HUES64 (cell line): ENCODE measurements around the gene ZRANB3.
"Not testable (repeated sequence)": the region's sequence is repeated elsewhere in the genome, so short reads cannot be mapped to it uniquely, and the experiment has no call there.

Source experiments
- H3K27ac ChIP-seq: 2 replicates; pipeline ENCODE4 v1.7.0; 2013; ENCODE audit warnings: low read depth, low read length, inconsistent platforms
- H3K27me3 ChIP-seq: 2 replicates; pipeline ENCODE4 v1.6.1; 2013; ENCODE audit warnings: mild to moderate bottlenecking, low read length; ENCODE audit not compliant: insufficient read depth
- H3K36me3 ChIP-seq: 2 replicates; pipeline ENCODE4 v1.6.1; 2013; ENCODE audit warnings: mild to moderate bottlenecking, low read length; ENCODE audit not compliant: insufficient read depth
- H3K4me1 ChIP-seq: 2 replicates; pipeline ENCODE4 v1.6.1; 2013; ENCODE audit warnings: mild to moderate bottlenecking, low read length, moderate library complexity; ENCODE audit not compliant: insufficient read depth
- H3K4me3 ChIP-seq: 2 replicates; pipeline ENCODE4 v1.5.1; 2013; ENCODE audit warnings: mild to moderate bottlenecking, low read length, moderate library complexity
- H3K9ac ChIP-seq: 2 replicates; pipeline ENCODE4 v1.6.1; 2013; ENCODE audit warnings: mild to moderate bottlenecking, low read depth, low read length
- H3K9me3 ChIP-seq: 2 replicates; pipeline ENCODE4 v1.6.1; 2013; ENCODE audit warnings: low read depth, low read length; ENCODE audit not compliant: insufficient read depth
- WGBS: fragments of 150-250, 120-280 bp; methylation state at CpG from one replicate; pipeline ENCODE4 v1.1.7; 2013; ENCODE audit warnings: missing lambda C conversion rate; 5-methylcytosine and 5-hydroxymethylcytosine counted together

Gene ZRANB3

GRCh38 chr2:135335256-135335655 is 195.8 kb downstream of the ZRANB3 start:
- WGBS, result 95% methylated on average over 4 of the region's 4 CpGs
- Histone ChIP-seq H3K4me1 (no peaks in the 10 kb centered on the region), H3K9me3 (0 out of 2 replicates have a peak, but pooled peaks cover 8% of the 10 kb centered on the region)

DNA sequence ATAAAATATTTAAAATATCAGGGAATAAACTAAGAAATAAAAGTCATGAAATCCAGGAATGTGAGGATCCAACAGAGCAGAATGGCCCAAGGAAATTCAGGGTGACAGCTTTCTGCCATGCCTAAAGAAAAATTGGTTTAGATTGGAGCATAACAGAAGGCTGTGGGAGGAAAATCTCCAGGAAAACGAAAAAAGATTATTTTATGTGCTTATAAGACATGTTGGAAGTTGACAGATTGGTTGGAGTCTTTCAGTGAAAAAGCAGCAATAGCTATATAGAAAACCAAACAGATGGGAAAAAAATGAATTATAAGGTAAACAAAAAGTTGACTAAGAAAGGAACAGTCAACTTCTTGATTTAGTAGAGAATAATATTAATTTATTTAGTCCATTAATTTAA is 203.9 kb downstream of the ZRANB3 start:
- Histone ChIP-seq H3K9ac (no peak overlapping the region), H3K9me3 (peaks cover 16% of the 10 kb centered on the region), H3K4me1 (no peaks in the 10 kb centered on the region), H3K4me3 (no peak overlapping the region), H3K36me3 (no peaks in the 10 kb centered on the region), H3K27ac (no peak overlapping the region), H3K27me3 (no peaks in the 10 kb centered on the region)
- 85% methylated on average over 1 of the region's 1 CpG for WGBS

More at GRCh38 chr2:135335256-135335655, 195.8 kb downstream of the ZRANB3 start:
- no peaks in the 10 kb centered on the region for H3K27me3 ChIP-seq
- no peak overlapping the region for H3K4me3 ChIP-seq
- no peak overlapping the region for H3K27ac ChIP-seq
- H3K36me3 ChIP-seq, result no peaks in the 10 kb centered on the region
- H3K9ac ChIP-seq, result no peak overlapping the region

GRCh38 chr2:135320465-135321355 is 210.3 kb downstream of the ZRANB3 start:
- Histone ChIP-seq H3K27me3 (no peaks in the 10 kb centered on the region), H3K9me3 (peaks cover 6% of the 10 kb centered on the region), H3K9ac (no peak overlapping the region), H3K4me1 (no peaks in the 10 kb centered on the region), H3K27ac (no peak overlapping the region), H3K36me3 (no peaks in the 10 kb centered on the region), H3K4me3 (no peak overlapping the region)
- WGBS, result 97% methylated on average over 3 of the region's 4 CpGs

- H3K27ac ChIP-seq, result no peak overlapping the region
- H3K36me3 ChIP-seq, result no peaks in the 10 kb centered on the region
- H3K27me3 ChIP-seq, result no peaks in the 10 kb centered on the region
- no peak overlapping the region for H3K9ac ChIP-seq
- no peak overlapping the region for H3K4me3 ChIP-seq
- 86% methylated on average over 1 of the region's 2 CpGs for WGBS
- no peaks in the 10 kb centered on the region for H3K9me3 ChIP-seq
- H3K4me1 ChIP-seq, result no peaks in the 10 kb centered on the region
Measured at GRCh38 chr2:135318808-135319207, 212.2 kb downstream of the ZRANB3 start.

DNA sequence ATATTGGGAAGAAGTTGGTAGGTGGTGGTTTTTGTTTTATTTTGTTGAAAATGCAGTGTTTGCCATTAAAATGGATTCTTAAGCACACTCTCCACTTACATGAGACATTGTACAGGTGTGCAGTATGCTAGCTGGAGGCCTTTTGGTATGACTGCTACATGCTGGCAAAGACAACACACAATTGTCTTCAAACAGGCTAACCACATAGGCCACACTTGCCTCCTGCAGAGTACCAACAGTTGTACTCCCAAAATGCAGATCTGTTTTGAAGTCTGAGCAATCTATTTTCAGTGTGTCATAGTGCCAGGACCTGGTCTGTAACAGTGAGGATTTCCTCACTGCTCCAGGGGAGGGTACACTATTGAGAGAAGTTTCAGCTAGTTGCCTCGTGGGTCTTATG is 213.6 kb downstream of the ZRANB3 start:
- Histone ChIP-seq H3K4me3 (no peak overlapping the region), H3K4me1 (no peaks in the 10 kb centered on the region), H3K27ac (no peak overlapping the region), H3K36me3 (peaks cover 5% of the 10 kb centered on the region; the same call in 1 of the 2 replicates), H3K27me3 (no peaks in the 10 kb centered on the region), H3K9ac (no peak overlapping the region), H3K9me3 (no peaks in the 10 kb centered on the region)
- WGBS, result 82% methylated on average over 1 of the region's 1 CpG

GRCh38 chr2:135311962-135312361 is 219.1 kb downstream of the ZRANB3 start:
- no peak overlapping the region for H3K27ac ChIP-seq
- no peaks in the 10 kb centered on the region for H3K4me1 ChIP-seq
- H3K9ac ChIP-seq, result no peak overlapping the region
- no peaks in the 10 kb centered on the region for H3K27me3 ChIP-seq
- peaks cover 5% of the 10 kb centered on the region; the same call in 1 of the 2 replicates for H3K36me3 ChIP-seq
- no peak overlapping the region for H3K4me3 ChIP-seq
- WGBS, result 94% methylated on average over 2 of the region's 2 CpGs
- no peaks in the 10 kb centered on the region for H3K9me3 ChIP-seq

DNA sequence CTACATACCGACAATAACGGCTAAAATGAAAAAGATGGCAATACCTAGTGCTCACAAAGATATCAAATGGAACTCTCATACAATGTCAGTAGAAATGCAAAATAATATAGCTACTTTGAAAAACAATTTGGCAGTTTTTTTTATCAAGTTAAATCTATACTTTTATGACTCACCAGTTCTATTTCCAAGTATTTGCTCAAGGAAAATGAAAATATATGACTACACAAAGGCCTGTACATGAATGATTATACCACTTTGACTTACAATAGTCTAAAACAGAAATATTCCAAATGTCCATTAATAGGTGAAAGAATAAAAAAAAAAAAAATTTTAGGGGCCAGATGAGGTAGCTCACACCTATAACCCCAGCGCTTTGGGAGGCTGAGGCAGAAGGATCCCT is 219.8 kb downstream of the ZRANB3 start:
- 94% methylated on average over 3 of the region's 3 CpGs for WGBS
- Histone ChIP-seq H3K27ac (no peak overlapping the region), H3K27me3 (no peaks in the 10 kb centered on the region)

DNA sequence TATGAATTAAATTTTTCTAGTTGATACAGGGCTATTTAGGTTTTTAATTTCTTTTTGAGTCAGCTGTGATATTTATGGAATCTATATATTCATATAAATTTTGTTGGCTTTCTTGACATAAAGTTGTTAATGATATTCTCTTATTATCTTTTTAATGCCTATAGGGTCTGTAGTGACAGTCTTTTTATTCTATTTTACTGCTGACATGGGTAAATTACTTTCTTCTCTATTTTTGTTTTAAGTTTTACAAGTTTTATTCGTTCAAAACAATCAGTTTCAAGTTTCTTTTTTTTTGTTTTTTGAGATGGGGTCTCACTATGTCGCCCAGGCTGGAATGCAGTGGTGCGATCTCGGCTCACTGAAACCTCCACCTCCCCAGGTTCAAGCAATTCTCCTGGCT is 226.3 kb downstream of the ZRANB3 start:
- H3K9me3 ChIP-seq, result no peaks in the 10 kb centered on the region; the same call in 1 of the 2 replicates
- H3K4me3 ChIP-seq, result no peak overlapping the region

More for the DNA sequence above, 219.8 kb downstream of the ZRANB3 start:
- Histone ChIP-seq H3K4me3 (no peak overlapping the region), H3K36me3 (peaks cover 5% of the 10 kb centered on the region; the same call in 1 of the 2 replicates), H3K9ac (no peak overlapping the region), H3K4me1 (no peaks in the 10 kb centered on the region), H3K9me3 (no peaks in the 10 kb centered on the region)

GRCh38 chr2:135299658-135300244 is 231.3 kb downstream of the ZRANB3 start:
- no CpG with 5 or more reads among the region's 1 CpG for WGBS
- Histone ChIP-seq H3K9me3 (peaks cover 19% of the 10 kb centered on the region), H3K9ac (no peak overlapping the region), H3K36me3 (peaks cover 9% of the 10 kb centered on the region), H3K27me3 (no peaks in the 10 kb centered on the region), H3K4me1 (no peaks in the 10 kb centered on the region), H3K4me3 (no peak overlapping the region), H3K27ac (no peak overlapping the region)

More for the DNA sequence above, 226.3 kb downstream of the ZRANB3 start:
- Histone ChIP-seq H3K36me3 (no peaks in the 10 kb centered on the region), H3K9ac (no peak overlapping the region), H3K27me3 (no peaks in the 10 kb centered on the region), H3K27ac (no peak overlapping the region), H3K4me1 (no peaks in the 10 kb centered on the region)
- WGBS, result 100% methylated on average over 3 of the region's 4 CpGs

GRCh38 chr2:135299165-135299564 is 231.9 kb downstream of the ZRANB3 start:
- no peak overlapping the region for H3K9ac ChIP-seq
- 87% methylated on average over 2 of the region's 2 CpGs for WGBS
- H3K27me3 ChIP-seq, result no peaks in the 10 kb centered on the region
- H3K9me3 ChIP-seq, result peaks cover 19% of the 10 kb centered on the region
- H3K36me3 ChIP-seq, result peaks cover 9% of the 10 kb centered on the region
- no peaks in the 10 kb centered on the region for H3K4me1 ChIP-seq
- no peak overlapping the region for H3K4me3 ChIP-seq
- no peak overlapping the region for H3K27ac ChIP-seq

DNA sequence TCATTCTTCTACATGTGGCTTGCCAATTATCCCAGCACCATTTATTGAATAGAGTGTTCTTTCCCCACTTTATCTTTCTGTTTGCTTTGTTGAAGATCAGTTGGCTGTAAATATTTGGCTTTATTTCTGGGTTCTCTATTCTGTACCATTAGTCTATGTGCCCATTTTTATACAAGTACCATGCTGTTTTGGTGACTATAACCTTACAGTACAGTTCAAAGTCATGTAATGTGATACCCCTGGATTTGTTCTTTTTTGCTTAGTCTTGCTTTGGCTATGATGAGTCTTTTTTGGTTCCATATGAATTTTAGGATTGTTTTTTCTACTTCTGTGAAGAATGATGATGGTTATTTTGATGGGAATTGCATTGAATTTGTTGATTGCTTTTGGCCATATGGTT is 243.9 kb downstream of the ZRANB3 start:
- not testable (repeated sequence) for H3K27me3 ChIP-seq, H3K27ac ChIP-seq, H3K9ac ChIP-seq

More for the DNA sequence above, 243.9 kb downstream of the ZRANB3 start:
- H3K9me3 ChIP-seq, H3K36me3 ChIP-seq, H3K4me1 ChIP-seq, H3K4me3 ChIP-seq: not testable (repeated sequence)
